Astrocyte (in vitro differentiated cells and primary cell): Measurements from ENCODE around the gene VWF.

Source experiments
- EZH2 ChIP-seq: IDR thresholded peaks from 2 replicates; pipeline ENCODE4 v1.6.1; 2012; ENCODE audit warnings: mild to moderate bottlenecking, low read length, inconsistent platforms; ENCODE audit not compliant: insufficient read depth
- TF ChIP-seq, protein P1 (sequence below): IDR thresholded peaks from 2 replicates; pipeline ENCODE4 v1.5.1; 2011; ENCODE audit warnings: low read depth, mild to moderate bottlenecking, inconsistent platforms, low read length, moderate library complexity; ENCODE audit not compliant: insufficient read depth

DNA sequence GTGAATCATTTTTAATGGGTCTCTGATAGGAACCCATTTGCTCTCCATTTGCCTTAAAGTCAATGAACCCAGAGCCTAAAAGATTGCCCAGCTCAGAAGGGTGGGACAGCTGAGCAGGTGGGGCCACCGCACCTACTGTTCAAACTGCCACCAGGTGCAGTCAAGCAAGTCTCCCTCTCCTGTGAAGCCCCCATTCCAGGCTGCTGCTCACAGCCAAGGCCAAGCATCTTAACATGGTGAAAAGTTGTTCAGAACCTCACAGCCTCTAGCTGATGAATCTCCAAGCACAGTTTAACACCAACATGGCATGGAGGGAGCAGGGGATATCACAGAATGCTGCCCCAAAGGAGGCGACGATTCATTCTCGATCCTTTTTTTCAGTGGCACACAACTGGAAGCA is 209.0 kb downstream of the VWF start:
- TF ChIP-seq, protein P1, sequence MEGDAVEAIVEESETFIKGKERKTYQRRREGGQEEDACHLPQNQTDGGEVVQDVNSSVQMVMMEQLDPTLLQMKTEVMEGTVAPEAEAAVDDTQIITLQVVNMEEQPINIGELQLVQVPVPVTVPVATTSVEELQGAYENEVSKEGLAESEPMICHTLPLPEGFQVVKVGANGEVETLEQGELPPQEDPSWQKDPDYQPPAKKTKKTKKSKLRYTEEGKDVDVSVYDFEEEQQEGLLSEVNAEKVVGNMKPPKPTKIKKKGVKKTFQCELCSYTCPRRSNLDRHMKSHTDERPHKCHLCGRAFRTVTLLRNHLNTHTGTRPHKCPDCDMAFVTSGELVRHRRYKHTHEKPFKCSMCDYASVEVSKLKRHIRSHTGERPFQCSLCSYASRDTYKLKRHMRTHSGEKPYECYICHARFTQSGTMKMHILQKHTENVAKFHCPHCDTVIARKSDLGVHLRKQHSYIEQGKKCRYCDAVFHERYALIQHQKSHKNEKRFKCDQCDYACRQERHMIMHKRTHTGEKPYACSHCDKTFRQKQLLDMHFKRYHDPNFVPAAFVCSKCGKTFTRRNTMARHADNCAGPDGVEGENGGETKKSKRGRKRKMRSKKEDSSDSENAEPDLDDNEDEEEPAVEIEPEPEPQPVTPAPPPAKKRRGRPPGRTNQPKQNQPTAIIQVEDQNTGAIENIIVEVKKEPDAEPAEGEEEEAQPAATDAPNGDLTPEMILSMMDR: no peak
- no peak for TF ChIP-seq EZH2
